Measurements from ENCODE around the gene EIF2AK3. TPM values are rescaled to one million over a fixed set of nuclear protein-coding genes. Genes with fewer than 3 reads are reported as not detected.
"Not testable (repeated sequence)": the region's sequence is repeated elsewhere in the genome, so short reads cannot be mapped to it uniquely, and the experiment has no call there.

EIF2AK3 gene
- total RNA-seq, 2 donors from 2014 or later = 10.2 to 13.4 TPM

DNA sequence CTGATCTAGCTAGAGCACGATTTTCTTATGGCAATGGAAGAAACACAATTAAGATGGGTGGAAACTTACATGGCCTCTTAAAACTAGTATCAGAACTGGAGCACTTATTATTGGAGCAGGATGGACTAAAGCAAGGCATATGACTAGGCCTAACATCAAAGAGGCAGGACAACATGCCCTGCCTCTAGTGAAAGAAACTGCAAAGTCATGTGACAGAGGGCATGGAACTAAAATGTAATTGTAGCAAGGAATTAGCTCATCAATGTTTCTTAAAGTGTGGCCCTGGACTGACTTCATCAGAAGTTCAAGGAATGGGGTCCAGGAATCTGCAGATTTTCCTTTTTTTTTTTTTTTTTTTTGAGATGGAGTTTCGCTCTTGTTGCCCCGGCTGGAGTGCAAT is 5.3 kb upstream of the EIF2AK3 start:
- Histone ChIP-seq H3K27ac (no peak overlapping the region), H3K27me3 (no peaks in the 10 kb centered on the region), H3K4me1 (peaks cover 0 to 9% of the 10 kb centered on the region in 2 donors), H3K4me3 (no peak overlapping the region), H3K36me3 (no peaks in the 10 kb centered on the region), H3K9me3 (no peaks in the 10 kb centered on the region)
- no peak for DNase-seq (ENCODE audit: low spot score)
- TF ChIP-seq, protein P1, sequence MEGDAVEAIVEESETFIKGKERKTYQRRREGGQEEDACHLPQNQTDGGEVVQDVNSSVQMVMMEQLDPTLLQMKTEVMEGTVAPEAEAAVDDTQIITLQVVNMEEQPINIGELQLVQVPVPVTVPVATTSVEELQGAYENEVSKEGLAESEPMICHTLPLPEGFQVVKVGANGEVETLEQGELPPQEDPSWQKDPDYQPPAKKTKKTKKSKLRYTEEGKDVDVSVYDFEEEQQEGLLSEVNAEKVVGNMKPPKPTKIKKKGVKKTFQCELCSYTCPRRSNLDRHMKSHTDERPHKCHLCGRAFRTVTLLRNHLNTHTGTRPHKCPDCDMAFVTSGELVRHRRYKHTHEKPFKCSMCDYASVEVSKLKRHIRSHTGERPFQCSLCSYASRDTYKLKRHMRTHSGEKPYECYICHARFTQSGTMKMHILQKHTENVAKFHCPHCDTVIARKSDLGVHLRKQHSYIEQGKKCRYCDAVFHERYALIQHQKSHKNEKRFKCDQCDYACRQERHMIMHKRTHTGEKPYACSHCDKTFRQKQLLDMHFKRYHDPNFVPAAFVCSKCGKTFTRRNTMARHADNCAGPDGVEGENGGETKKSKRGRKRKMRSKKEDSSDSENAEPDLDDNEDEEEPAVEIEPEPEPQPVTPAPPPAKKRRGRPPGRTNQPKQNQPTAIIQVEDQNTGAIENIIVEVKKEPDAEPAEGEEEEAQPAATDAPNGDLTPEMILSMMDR (IDR thresholded peaks at IDR 0.05) = no peak

DNA sequence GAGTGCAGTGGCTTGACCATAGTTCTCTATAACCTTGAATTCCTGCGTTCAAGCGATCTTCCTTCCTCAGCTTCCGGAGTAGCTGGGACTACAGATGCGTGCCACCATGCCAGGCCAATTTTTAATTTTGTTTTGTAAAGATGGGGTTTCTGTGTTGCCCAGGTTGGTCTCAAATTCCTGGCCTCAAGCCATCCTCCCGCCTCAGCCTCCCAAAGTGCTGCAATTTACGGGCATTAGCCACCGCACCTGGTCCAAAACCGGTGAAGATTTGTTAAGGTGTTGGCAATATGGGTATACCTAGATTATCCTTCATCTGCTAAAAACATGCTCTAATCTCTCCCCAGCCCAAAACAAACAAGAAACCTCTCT is 1.3 kb upstream of the EIF2AK3 start:
- H3K9me3 ChIP-seq = no peaks in the 10 kb centered on the region
- H3K27ac ChIP-seq = peak overlapping the region; percentile 99
- no peaks in the 10 kb centered on the region for H3K27me3 ChIP-seq
- H3K4me3 ChIP-seq = peak overlapping the region; percentile 57 to 61
- TF ChIP-seq, protein P1 (IDR thresholded peaks at IDR 0.05) = no peak
- DNase-seq (ENCODE audit: low spot score) = no peak
- peaks cover 0 to 29% of the 10 kb centered on the region in 2 donors for H3K4me1 ChIP-seq
- H3K36me3 ChIP-seq = no peaks in the 10 kb centered on the region

DNA sequence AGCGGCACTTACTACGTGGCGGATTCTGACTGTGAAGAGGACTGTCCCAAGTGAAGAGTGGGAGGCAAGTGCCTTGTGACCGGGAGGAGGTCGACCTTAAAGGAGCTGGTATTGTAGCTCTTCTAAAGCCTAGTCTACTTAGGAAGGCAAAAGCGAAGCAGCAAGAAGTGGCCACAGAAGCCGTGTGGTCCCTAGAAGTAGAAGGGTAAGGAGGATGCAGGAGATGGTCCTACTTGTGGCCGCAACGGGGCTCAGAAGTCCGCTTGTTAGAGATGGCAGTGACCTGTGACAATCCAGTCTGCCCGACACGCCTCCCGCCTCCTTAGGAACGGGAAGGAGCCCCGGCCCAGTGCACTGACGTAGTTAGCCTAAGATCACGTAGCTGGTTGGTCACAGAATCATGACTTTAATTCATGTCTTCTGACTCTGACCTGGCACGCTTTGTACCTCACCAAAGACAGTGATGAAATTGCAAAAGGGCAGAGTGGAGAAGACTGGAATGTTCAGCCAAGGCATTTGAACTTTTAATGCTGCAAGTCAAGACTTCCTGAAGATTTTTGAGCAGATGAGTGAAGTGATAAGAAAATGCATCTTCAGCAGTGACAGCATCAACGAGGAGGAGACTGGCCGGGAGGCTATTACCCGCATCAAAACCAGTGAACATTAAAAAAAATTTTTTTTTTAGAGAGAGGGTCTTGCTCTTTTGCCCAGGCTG is 749 bp upstream of the EIF2AK3 start:
- Histone ChIP-seq H3K36me3 (no peaks in the 10 kb centered on the region), H3K4me3 (peak overlapping the region; percentile 57 to 61), H3K27ac (peak overlapping the region; percentile 99), H3K9me3 (no peaks in the 10 kb centered on the region), H3K4me1 (peaks cover 0 to 32% of the 10 kb centered on the region in 2 donors), H3K27me3 (no peaks in the 10 kb centered on the region)
- DNase-seq (ENCODE audit: low spot score) = peak; percentile 99
- TF ChIP-seq, protein P1 (IDR thresholded peaks at IDR 0.05) = no peak

DNA sequence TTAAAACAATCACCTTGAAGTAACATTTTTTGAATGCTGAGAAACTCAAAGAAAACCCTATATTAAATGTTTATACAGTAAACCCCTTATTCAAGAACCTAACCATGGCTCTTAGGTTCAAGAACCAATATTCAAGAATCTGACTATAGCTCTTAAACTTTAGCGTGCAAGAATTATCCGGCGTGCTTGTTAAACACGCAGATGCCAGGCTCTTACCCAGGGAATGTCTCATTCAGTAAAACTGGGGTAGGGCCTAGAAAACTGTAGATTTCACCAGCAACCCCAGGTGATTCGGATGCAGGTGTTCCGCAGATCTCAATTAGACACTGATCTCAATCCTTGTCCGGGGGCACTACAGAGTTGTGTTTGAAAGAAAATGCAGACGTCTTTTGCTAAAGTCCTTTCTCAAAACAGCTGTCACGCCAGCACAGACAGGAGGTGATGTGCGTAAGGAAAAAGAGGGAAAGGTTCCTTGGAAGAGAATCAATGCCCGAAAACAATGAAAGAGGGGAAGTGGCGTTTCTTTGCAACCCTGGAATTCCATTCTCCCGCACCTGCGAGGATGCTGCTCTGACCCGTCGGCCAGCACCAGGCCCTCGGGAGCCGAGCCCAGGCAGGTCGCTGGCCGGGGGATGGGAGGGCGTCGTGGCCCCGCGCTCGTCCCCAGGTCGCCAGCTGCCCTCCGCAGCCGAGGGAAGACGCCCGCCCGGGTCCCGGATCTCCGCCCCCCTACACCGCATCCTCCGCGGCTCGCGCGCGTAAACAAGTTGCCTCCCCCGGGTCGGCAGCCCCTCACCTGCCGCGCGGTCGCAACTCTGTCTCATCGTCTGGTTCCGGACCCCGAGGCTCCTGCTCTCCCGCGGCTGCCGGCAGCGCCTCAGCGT is 851 bp downstream of the EIF2AK3 start:
- TF ChIP-seq, protein P1 (IDR thresholded peaks at IDR 0.05) = no peak
- peak overlapping the region; percentile 97 to 98 for H3K27ac ChIP-seq
- H3K4me3 ChIP-seq = peak overlapping the region; percentile 77 to 85
- peaks cover 0 to 33% of the 10 kb centered on the region in 2 donors for H3K4me1 ChIP-seq
- H3K36me3 ChIP-seq = no peaks in the 10 kb centered on the region
- no peak for DNase-seq (ENCODE audit: low spot score)
- no peaks in the 10 kb centered on the region for H3K9me3 ChIP-seq
- H3K27me3 ChIP-seq = no peaks in the 10 kb centered on the region

DNA sequence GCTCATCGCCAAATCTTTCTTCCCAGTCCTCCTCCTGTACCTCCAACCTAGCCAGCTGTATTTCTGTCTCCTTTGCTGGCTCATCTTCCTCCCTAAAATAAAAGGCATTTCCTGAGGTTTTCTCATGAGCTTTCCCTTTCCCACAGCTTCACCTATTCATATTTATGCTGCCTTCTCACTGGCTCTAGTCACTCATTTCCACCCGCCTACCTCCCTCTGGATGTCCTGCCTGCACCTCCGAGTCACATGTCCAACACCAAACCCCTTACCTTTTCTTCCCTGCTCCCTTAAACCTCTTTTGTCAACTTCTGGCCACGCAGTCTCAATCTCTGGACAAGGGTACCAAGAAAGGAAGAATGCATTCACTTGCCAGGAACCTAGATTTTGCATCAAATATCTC is 2.8 kb downstream of the EIF2AK3 start:
- Histone ChIP-seq H3K9me3 (no peaks in the 10 kb centered on the region), H3K27ac (no peak overlapping the region), H3K27me3 (no peaks in the 10 kb centered on the region), H3K4me1 (peaks cover 0 to 38% of the 10 kb centered on the region in 2 donors), H3K36me3 (no peaks in the 10 kb centered on the region), H3K4me3 (no peak overlapping the region)
- TF ChIP-seq, protein P1 (IDR thresholded peaks at IDR 0.05) = no peak
- no peak for DNase-seq (ENCODE audit: low spot score)

DNA sequence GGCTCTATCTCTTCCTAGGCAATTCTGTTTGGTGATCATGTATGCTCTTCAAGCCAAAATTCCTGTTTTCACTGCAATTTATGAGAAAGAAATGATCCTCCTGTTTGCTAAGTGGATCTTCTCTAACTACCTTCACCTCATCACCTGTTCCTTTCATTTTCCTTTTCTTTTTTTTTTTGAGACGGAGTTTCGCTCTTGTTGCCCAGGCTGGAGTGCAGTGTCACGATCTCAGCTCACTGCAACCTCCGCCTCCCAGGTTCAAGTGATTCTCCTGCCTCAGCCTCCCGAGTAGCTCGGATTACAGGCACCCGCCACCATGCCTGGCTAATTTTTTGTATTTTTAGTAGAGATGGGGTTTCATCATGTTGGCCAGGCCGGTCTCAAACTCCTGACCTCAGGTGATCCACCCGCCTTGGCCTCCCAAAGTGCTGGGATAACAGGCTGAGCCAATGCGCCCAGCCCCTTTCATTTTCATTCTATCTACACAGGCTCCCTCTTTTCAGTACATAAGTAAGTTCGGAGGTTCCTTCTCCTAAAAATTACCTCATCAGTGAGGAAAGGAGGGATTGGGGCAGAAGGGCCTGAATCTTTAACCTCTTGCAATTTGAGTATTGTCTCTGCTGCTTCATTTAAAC is 3.3 kb downstream of the EIF2AK3 start:
- H3K36me3 ChIP-seq; DNase-seq (ENCODE audit: low spot score); H3K27ac ChIP-seq; H3K27me3 ChIP-seq; H3K4me3 ChIP-seq; H3K9me3 ChIP-seq: not testable (repeated sequence)
- H3K4me1 ChIP-seq = peaks cover 0 to 36% of the 10 kb centered on the region in 2 donors
